ENCODE data around the gene FFAR2. TPM values are rescaled to one million over a fixed set of nuclear protein-coding genes. Genes with fewer than 3 reads are reported as not detected.

FFAR2 gene
- polyA plus RNA-seq, 5 donors = 0.19 to 0.49 (median 0.34) TPM

GRCh38 chr19:35486268-35486708 lies 38.2 kb downstream of the FFAR2 start:
- DNase-seq = no peak

DNA sequence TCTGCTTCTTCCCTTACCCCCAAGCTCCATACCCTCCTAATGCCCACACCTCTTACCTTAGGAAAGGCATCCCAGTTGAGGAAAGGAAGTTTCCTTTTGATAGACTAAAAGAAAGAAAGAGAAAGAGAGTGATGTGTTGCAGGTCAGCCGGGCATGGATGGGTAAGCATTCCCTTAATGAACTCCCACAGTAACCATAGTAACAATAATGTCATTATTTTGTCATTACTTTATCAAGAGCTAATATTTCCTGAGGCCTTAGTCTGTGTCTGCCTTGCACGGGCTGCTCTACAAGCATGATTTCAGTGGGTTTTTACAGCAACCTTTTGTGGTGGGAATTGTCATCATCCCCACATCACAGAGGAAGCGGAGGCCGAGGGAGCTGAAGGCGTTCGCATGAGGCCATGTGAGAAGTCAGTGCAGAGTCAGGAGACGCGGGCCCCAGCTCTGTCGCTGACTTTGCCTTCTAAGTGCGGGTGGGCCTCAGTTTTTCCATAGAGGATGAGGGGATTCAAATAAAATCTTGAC lies 39.7 kb downstream of the FFAR2 start:
- DNase-seq = peak in 1 of 2 donors; percentile 10

DNA sequence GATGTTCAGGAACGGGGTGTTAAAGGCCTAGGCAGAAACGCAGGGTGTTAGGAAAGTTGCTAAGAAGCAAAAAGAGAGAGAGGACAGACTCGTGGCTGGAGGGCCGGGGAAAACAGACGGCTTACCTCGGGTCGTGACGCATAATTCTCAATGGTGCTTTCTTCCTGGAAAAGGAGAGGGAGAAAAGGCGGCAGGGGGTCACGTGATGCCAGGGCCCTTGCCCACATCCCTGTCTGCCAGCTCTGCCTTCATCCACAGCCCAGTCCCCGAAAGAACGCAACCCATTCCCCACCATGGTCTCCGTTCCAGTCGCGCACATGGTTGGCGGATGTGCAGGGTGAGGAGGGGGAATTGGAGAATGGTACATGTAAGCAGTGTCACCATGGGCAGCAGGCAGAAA lies 40.6 kb downstream of the FFAR2 start:
- no peak for DNase-seq

GRCh38 chr19:35490364-35490763 lies 42.3 kb downstream of the FFAR2 start, which contains the start of gene KRTDAP:
KRTDAP (minus strand) TSS chr19:35490464; CDS start chr19:35490442, 22 bp downstream.
- no peak for DNase-seq

DNA sequence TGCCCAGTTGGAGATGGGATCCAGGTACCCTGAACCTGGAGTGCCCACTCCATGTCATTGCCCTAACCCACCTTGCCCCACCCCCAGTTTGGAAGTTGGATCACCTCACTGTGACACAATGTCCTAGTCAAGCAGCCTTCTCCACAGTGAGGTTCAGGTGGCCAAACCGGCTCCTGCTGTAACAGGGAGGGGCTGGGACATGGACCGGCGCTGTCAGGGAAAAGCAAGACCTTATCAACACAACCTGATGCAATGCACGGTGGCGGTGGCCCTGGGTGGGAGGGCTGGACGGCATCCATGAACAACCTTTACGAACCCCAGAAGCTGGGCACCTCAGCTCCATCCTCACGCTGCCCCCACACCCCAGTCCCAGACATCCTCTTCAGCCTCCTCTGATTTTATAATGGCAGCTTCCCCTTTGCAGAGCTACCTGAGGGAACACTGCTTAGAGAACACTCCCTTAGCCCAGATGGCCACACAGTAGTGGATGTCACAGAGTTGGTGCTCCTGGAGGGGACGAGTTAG lies 43.8 kb downstream of the FFAR2 start:
- no peak for DNase-seq

DNA sequence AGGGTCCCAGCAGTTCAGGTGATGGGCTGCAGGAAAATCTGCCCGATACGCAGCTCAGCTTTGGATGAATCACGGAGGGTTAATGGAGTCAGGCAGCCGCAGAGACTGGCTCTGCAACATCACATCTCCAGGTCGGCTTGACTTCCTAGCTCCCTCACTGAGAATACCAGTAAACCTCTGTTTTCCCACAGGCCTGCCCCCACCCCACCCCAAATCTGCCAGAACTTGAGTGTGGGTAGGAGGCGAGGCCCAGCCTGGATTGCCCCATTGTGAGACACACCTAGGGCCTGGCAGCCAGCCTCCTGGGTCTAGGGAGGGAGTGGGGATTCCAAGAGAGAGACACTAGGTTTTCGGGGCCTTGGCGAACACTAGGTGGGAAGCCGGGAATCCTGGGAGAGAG lies 45.9 kb downstream of the FFAR2 start:
- DNase-seq = no peak

- peak; percentile 48 to 49 for DNase-seq
These were observed 47.3 kb downstream of the FFAR2 start for GRCh38 chr19:35495107-35496064.

GRCh38 chr19:35497406-35497805 lies 49.3 kb downstream of the FFAR2 start:
- no peak for DNase-seq

DNA sequence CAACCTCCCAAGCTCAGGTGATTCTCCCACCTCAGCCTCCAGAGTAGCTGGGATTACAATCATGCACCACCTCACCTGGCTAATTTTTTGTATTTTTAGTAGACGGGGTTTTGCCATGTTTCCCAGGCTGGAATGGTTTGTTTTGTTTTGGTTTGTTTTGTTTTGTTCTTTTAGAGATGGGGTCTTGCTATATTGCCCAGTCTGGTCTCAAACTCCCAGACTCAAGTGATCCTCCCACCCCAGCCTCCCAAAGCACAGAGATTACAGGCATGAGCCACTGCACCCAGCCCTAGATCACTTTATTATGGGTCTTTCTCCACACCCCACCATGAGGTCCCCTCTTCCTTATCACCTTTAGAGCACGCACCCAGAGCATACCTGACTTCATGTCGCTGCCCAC lies 50.2 kb downstream of the FFAR2 start:
- DNase-seq = no peak

GRCh38 chr19:35498984-35499527 lies 51.0 kb downstream of the FFAR2 start:
- DNase-seq = no peak

- no peak for DNase-seq
These were observed 52.6 kb downstream of the FFAR2 start for GRCh38 chr19:35500611-35501010.

Other genes with a start within 250 kb of the FFAR2 start
- gene FAM187B, start 219.5 kb upstream of the FFAR2 start, polyA plus RNA-seq (ENCODE audit: insufficient read depth in 1 of 5, insufficient read length in 5 of 5, low replicate concordance in 1 of 5) = under 1 TPM in 2 of 5 donors, not detected in 3; 0.09 to 0.18 TPM
- gene LSR, start 199.3 kb upstream of the FFAR2 start, polyA plus RNA-seq (ENCODE audit: insufficient read depth in 1 of 5, insufficient read length in 5 of 5, low replicate concordance in 1 of 5) = 10 to 100 TPM; 43.5 to 76.2 (median 54.3) TPM
- gene USF2, start 179.3 kb upstream of the FFAR2 start, polyA plus RNA-seq (ENCODE audit: insufficient read depth in 1 of 5, insufficient read length in 5 of 5, low replicate concordance in 1 of 5) = 100 to 1,000 TPM; 120 to 179 (median 153) TPM
- under 1 TPM; 0.21 to 0.77 (median 0.26) TPM for gene HAMP, start 165.7 kb upstream of the FFAR2 start, polyA plus RNA-seq (ENCODE audit: insufficient read depth in 1 of 5, insufficient read length in 5 of 5, low replicate concordance in 1 of 5)
- 10 to 100 TPM in 2 of 5 donors, 1 to 10 TPM in 3; 1.4 to 15.2 (median 2.8) TPM for gene MAG, start 156.1 kb upstream of the FFAR2 start, polyA plus RNA-seq (ENCODE audit: insufficient read depth in 1 of 5, insufficient read length in 5 of 5, low replicate concordance in 1 of 5)
- gene CD22, start 119.1 kb upstream of the FFAR2 start, polyA plus RNA-seq (ENCODE audit: insufficient read depth in 1 of 5, insufficient read length in 5 of 5, low replicate concordance in 1 of 5) = 10 to 100 TPM in 2 of 5 donors, 1 to 10 TPM in 3; 5.3 to 61.8 (median 8.3) TPM
- gene FFAR1, start 100.4 kb upstream of the FFAR2 start, polyA plus RNA-seq (ENCODE audit: insufficient read depth in 1 of 5, insufficient read length in 5 of 5, low replicate concordance in 1 of 5) = under 1 TPM in 3 of 5 donors, not detected in 2; 0.10 to 0.49 (median 0.44) TPM
- gene FFAR3, start 89.8 kb upstream of the FFAR2 start, polyA plus RNA-seq (ENCODE audit: insufficient read depth in 1 of 5, insufficient read length in 5 of 5, low replicate concordance in 1 of 5) = under 1 TPM in 3 of 5 donors, not detected in 2; 0.29 to 0.39 (median 0.29) TPM
- under 1 TPM in 2 of 5 donors, not detected in 3; 0.10 to 0.25 TPM for gene GPR42, start 77.2 kb upstream of the FFAR2 start, polyA plus RNA-seq (ENCODE audit: insufficient read depth in 1 of 5, insufficient read length in 5 of 5, low replicate concordance in 1 of 5)
- 1 to 10 TPM in 4 of 5 donors, under 1 TPM in 1; 0.69 to 1.8 (median 1.4) TPM for gene KRTDAP, start 42.2 kb downstream of the FFAR2 start, polyA plus RNA-seq (ENCODE audit: insufficient read depth in 1 of 5, insufficient read length in 5 of 5, low replicate concordance in 1 of 5)
- gene DMKN, start 65.4 kb downstream of the FFAR2 start, polyA plus RNA-seq (ENCODE audit: insufficient read depth in 1 of 5, insufficient read length in 5 of 5, low replicate concordance in 1 of 5) = 100 to 1,000 TPM in 4 of 5 donors, 10 to 100 TPM in 1; 91.2 to 146 (median 119) TPM
- not detected for gene SBSN, start 80.1 kb downstream of the FFAR2 start, polyA plus RNA-seq (ENCODE audit: insufficient read depth in 1 of 5, insufficient read length in 5 of 5, low replicate concordance in 1 of 5)
- gene GAPDHS, start 85.2 kb downstream of the FFAR2 start, polyA plus RNA-seq (ENCODE audit: insufficient read depth in 1 of 5, insufficient read length in 5 of 5, low replicate concordance in 1 of 5) = not detected
- 10 to 100 TPM; 48.9 to 78.4 (median 58.9) TPM for gene TMEM147, start 97.4 kb downstream of the FFAR2 start, polyA plus RNA-seq (ENCODE audit: insufficient read depth in 1 of 5, insufficient read length in 5 of 5, low replicate concordance in 1 of 5)
- not detected for gene ATP4A, start 115.4 kb downstream of the FFAR2 start, polyA plus RNA-seq (ENCODE audit: insufficient read depth in 1 of 5, insufficient read length in 5 of 5, low replicate concordance in 1 of 5)
- gene PMIS2, start 137.9 kb downstream of the FFAR2 start, polyA plus RNA-seq (ENCODE audit: insufficient read depth in 1 of 5, insufficient read length in 5 of 5, low replicate concordance in 1 of 5) = not detected
- gene HAUS5, start 164.5 kb downstream of the FFAR2 start, polyA plus RNA-seq (ENCODE audit: insufficient read depth in 1 of 5, insufficient read length in 5 of 5, low replicate concordance in 1 of 5) = 10 to 100 TPM; 25.0 to 31.9 (median 28.0) TPM
- gene RBM42, start 180.8 kb downstream of the FFAR2 start, polyA plus RNA-seq (ENCODE audit: insufficient read depth in 1 of 5, insufficient read length in 5 of 5, low replicate concordance in 1 of 5) = 10 to 100 TPM; 43.0 to 84.8 (median 53.7) TPM
- gene ETV2, start 193.5 kb downstream of the FFAR2 start, polyA plus RNA-seq (ENCODE audit: insufficient read depth in 1 of 5, insufficient read length in 5 of 5, low replicate concordance in 1 of 5) = 1 to 10 TPM; 1.5 to 4.6 (median 2.0) TPM
- 100 to 1,000 TPM; 214 to 280 (median 243) TPM for gene COX6B1, start 200.1 kb downstream of the FFAR2 start, polyA plus RNA-seq (ENCODE audit: insufficient read depth in 1 of 5, insufficient read length in 5 of 5, low replicate concordance in 1 of 5)
- gene UPK1A, start 218.3 kb downstream of the FFAR2 start, polyA plus RNA-seq (ENCODE audit: insufficient read depth in 1 of 5, insufficient read length in 5 of 5, low replicate concordance in 1 of 5) = under 1 TPM in 4 of 5 donors, not detected in 1; 0.18 to 0.40 (median 0.21) TPM